ENCODE results near the gene KCTD3. TPM values are rescaled to one million over a fixed set of nuclear protein-coding genes. Genes with fewer than 3 reads are reported as not detected.

The KCTD3 gene
- total and polyA plus RNA-seq, 11 donors = 11.1 to 22.5 (median 15.4) TPM

DNA sequence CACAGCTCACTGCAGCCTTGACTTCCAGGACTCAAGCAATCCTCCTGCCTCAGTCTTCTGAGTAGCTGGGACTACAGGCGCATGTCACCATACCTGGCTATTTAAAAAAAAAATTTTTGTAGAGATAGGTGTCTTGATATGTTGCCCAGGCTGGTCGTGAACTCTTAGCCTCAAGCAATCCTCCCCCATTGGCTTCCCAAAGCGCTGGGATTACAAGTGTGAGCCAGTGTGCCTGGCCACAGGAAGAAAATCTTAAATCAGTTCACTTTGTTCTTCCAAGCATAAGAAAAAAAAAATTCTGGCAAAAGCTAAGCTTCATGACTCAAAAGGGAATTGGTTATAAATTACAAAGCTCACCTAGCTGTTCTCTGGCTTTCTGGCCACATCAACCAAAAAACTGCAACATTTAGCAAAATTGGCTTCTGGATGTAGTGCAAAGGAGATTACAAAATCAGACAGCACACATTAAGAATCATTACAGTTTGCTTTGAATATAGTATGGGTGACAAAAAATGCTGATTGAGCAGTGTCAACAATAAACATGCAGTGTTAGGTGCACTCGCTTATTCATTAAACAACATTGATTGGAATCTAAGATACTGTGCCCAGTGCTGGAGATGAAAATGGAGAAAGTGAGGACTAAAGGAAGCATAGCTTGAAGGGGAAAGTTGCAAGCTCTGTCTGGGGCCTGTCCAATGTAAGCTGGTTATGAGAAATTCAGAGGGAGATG, 76.7 kb downstream of the KCTD3 start:
- H3K9me3 ChIP-seq = no peaks in the 10 kb centered on the region
- TF ChIP-seq, protein P1, sequence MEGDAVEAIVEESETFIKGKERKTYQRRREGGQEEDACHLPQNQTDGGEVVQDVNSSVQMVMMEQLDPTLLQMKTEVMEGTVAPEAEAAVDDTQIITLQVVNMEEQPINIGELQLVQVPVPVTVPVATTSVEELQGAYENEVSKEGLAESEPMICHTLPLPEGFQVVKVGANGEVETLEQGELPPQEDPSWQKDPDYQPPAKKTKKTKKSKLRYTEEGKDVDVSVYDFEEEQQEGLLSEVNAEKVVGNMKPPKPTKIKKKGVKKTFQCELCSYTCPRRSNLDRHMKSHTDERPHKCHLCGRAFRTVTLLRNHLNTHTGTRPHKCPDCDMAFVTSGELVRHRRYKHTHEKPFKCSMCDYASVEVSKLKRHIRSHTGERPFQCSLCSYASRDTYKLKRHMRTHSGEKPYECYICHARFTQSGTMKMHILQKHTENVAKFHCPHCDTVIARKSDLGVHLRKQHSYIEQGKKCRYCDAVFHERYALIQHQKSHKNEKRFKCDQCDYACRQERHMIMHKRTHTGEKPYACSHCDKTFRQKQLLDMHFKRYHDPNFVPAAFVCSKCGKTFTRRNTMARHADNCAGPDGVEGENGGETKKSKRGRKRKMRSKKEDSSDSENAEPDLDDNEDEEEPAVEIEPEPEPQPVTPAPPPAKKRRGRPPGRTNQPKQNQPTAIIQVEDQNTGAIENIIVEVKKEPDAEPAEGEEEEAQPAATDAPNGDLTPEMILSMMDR (IDR thresholded peaks at IDR 0.05) = no peak
- no peak for TF ChIP-seq POLR2A (IDR thresholded peaks at IDR 0.05)
- intact Hi-C loops (cut with DNase I) = no loop called here
- no peak for ATAC-seq
- no peak overlapping the region for H3K4me3 ChIP-seq
- DNase-seq = no peak
- WGBS, 4 donors = 86 to 95% (median 90%) methylated on average over 4 of the region's 4 CpGs
- peaks cover 0 to 7% (median 0%) of the 10 kb centered on the region in 9 donors for H3K27me3 ChIP-seq
- H3K36me3 ChIP-seq = no peaks in the 10 kb centered on the region
- no peak overlapping the region for H3K27ac ChIP-seq
- no peaks in the 10 kb centered on the region for H3K4me1 ChIP-seq

DNA sequence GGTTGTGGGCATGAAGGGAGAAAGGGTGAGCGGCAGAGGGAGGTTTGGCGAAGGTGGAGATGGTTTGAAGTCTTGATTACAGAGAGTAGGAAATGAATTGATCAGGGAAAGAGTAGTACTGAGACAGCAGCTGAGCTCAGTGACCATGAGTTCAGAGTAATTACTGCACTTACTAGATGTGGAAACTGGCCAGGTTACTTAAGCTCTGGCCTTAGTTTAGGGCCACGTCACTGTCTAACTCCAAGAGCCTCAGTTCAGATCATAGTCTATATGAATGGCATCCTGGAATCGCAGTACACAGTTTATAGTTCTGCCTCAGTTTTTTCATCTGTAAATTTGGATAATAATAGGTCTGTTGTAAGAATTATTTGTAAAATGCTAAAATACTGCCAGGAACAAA, 78.1 kb downstream of the KCTD3 start:
- DNase-seq (no peak), ATAC-seq (no peak)
- H3K4me1 ChIP-seq = no peaks in the 10 kb centered on the region
- H3K9me3 ChIP-seq = no peaks in the 10 kb centered on the region
- TF ChIP-seq, protein P1 (IDR thresholded peaks at IDR 0.05) = no peak
- TF ChIP-seq POLR2A (IDR thresholded peaks at IDR 0.05) = no peak
- no peak overlapping the region for H3K4me3 ChIP-seq
- H3K27me3 ChIP-seq = peaks cover 0 to 12% (median 0%) of the 10 kb centered on the region in 9 donors
- intact Hi-C loops (cut with DNase I) = no loop called here
- WGBS, 4 donors = 91 to 95% (median 93%) methylated on average over 4 of the region's 4 CpGs
- no peaks in the 10 kb centered on the region for H3K36me3 ChIP-seq
- no peak overlapping the region for H3K27ac ChIP-seq

DNA sequence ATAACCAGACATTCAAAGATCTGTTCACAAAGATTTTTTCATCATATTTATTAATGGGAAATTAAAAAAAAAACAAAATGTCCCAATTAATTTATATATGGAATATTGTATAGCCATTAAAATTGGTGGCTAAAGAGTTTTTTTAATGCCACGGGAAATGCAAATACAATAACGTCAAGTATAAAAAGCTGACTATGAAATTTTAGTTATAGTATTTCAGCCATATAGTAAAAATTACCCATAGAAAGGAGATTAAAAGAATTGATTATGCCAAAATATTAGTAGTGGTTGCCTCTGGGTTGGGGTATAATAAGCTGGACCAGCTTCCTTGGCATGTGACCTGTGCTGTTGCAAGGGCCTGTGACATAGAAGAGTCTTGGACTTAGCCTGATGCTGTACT, 78.8 kb downstream of the KCTD3 start:
- TF ChIP-seq POLR2A (IDR thresholded peaks at IDR 0.05) = no peak
- TF ChIP-seq, protein P1 (IDR thresholded peaks at IDR 0.05) = no peak
- intact Hi-C loops (cut with DNase I) = no loop called here
- Histone ChIP-seq H3K9me3 (no peaks in the 10 kb centered on the region), H3K27me3 (peaks cover 0 to 12% (median 0%) of the 10 kb centered on the region in 9 donors), H3K27ac (no peak overlapping the region), H3K36me3 (no peaks in the 10 kb centered on the region), H3K4me1 (no peaks in the 10 kb centered on the region), H3K4me3 (no peak overlapping the region)
- DNase-seq (no peak), ATAC-seq (no peak)
- 91 to 98% (median 92%) methylated on average over 2 of the region's 2 CpGs for WGBS, 4 donors

DNA sequence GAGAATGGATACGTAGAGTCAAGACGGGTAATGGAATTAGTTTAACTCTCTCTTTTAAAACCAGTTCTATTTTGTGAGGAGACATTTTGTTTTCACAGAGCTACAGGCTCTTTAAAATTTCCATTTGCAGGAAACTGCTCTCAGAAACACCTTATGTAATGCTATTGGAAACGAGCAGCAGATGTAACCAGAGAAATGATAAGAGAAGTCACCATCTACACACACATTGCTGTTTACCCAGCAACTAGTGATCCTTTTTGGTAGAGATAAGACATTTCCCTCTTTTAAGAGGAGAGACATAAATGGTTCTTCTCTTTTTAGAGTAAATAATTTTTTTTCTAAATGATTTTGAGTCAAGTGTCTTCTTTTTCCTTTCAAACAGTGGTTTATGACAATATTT, 80.6 kb downstream of the KCTD3 start:
- Histone ChIP-seq H3K4me3 (no peak overlapping the region), H3K27me3 (peaks cover 0 to 12% (median 0%) of the 10 kb centered on the region in 9 donors), H3K36me3 (no peaks in the 10 kb centered on the region), H3K4me1 (no peaks in the 10 kb centered on the region), H3K9me3 (no peaks in the 10 kb centered on the region), H3K27ac (no peak overlapping the region)
- WGBS, 4 donors = 67 to 71% (median 69%) methylated on average over 3 of the region's 3 CpGs
- TF ChIP-seq, protein P1 (IDR thresholded peaks at IDR 0.05) = no peak
- no peak for TF ChIP-seq POLR2A (IDR thresholded peaks at IDR 0.05)
- no peak for ATAC-seq
- intact Hi-C loops (cut with DNase I) = no loop called here
- DNase-seq = no peak

All from heart left ventricle (tissue), 16 donors.